Mesendoderm (in vitro differentiated cells): ENCODE results near the gene PER2.

Experiments used
- DNase-seq: peaks from one replicate; pipeline ENCODE4 v3.0.0; 2013
- H2AK5ac ChIP-seq: 2 replicates; pipeline ENCODE4 v1.6.1; 2013; ENCODE audit warnings: low read length, inconsistent platforms
- H2BK120ac ChIP-seq: 2 replicates; pipeline ENCODE4 v1.6.1; 2013; ENCODE audit warnings: low read depth, mild to moderate bottlenecking, low read length, moderate library complexity, mixed read lengths
- H2BK15ac ChIP-seq: replicated peaks from 2 replicates; pipeline ENCODE4 v1.6.1; 2013; ENCODE audit warnings: low read depth, mild to moderate bottlenecking, moderate library complexity
- H2BK5ac ChIP-seq: 2 replicates; pipeline ENCODE4 v1.6.1; 2013; ENCODE audit warnings: low read length, inconsistent platforms
- H3K18ac ChIP-seq: 2 replicates; pipeline ENCODE4 v1.6.1; 2013; ENCODE audit warnings: mild to moderate bottlenecking, low read length, mixed read lengths
- H3K23ac ChIP-seq: one replicate; pipeline ENCODE4 v1.6.1; 2013; ENCODE audit warnings: low read length
- H3K27ac ChIP-seq: 2 replicates; pipeline ENCODE4 v1.5.1; 2013; ENCODE audit warnings: low read depth, mild to moderate bottlenecking, inconsistent platforms, low read length, moderate library complexity
- H3K27me3 ChIP-seq: 2 replicates; pipeline ENCODE4 v1.6.1; 2013; ENCODE audit warnings: low read length, control low read depth, mild to moderate bottlenecking, inconsistent platforms; ENCODE audit not compliant: insufficient read depth, poor library complexity
- H3K36me3 ChIP-seq: 2 replicates; pipeline ENCODE4 v1.6.1; 2013; ENCODE audit warnings: low read length, inconsistent platforms; ENCODE audit not compliant: control insufficient read depth, insufficient read depth
- H3K4ac ChIP-seq: one replicate; pipeline ENCODE4 v1.6.1; 2013; ENCODE audit warnings: low read depth, mild to moderate bottlenecking, low read length, moderate library complexity
- H3K4me1 ChIP-seq: 2 replicates; pipeline ENCODE4 v1.6.1; 2013; ENCODE audit warnings: low read depth, low read length, inconsistent platforms; ENCODE audit not compliant: control insufficient read depth
- H3K4me2 ChIP-seq: 2 replicates; pipeline ENCODE4 v1.6.1; 2013; ENCODE audit warnings: low read length
- H3K4me3 ChIP-seq: 2 replicates; pipeline ENCODE4 v1.5.1; 2013; ENCODE audit warnings: mild to moderate bottlenecking, low read length
- H3K56ac ChIP-seq: one replicate; pipeline ENCODE4 v1.6.1; 2013; ENCODE audit warnings: low read length
- H3K79me1 ChIP-seq: 2 replicates; pipeline ENCODE4 v1.6.1; 2013; ENCODE audit warnings: low read length, inconsistent platforms
- H3K79me2 ChIP-seq: 2 replicates; pipeline ENCODE4 v1.6.1; 2013; ENCODE audit warnings: mild to moderate bottlenecking, low read length; ENCODE audit not compliant: control insufficient read depth, insufficient read depth
- H3K9ac ChIP-seq: 2 replicates; pipeline ENCODE4 v1.6.1; 2013; ENCODE audit warnings: low read length, inconsistent platforms
- H4K5ac ChIP-seq: one replicate; pipeline ENCODE4 v1.6.1; 2013; ENCODE audit warnings: low read length
- H4K8ac ChIP-seq: one replicate; pipeline ENCODE4 v1.6.1; 2013; ENCODE audit warnings: low read depth, mild to moderate bottlenecking, control low read depth, low read length, moderate library complexity
- WGBS: extraction: QIAGEN DNeasy Blood & Tissue Kit; methylation state at CpG from one replicate; pipeline ENCODE4 v1.1.7; 2013; ENCODE audit warnings: low lambda C conversion rate, missing lambda C conversion rate; ENCODE audit not compliant: insufficient coverage; ENCODE audit errors: extremely low coverage; 5-methylcytosine and 5-hydroxymethylcytosine counted together

Gene PER2

GRCh38 chr2:238243496-238244076, 44.8 kb downstream of the PER2 start:
- no peak overlapping the region for H3K9ac ChIP-seq
- H3K27ac ChIP-seq: no peak overlapping the region
- no peaks in the 10 kb centered on the region for H3K4me1 ChIP-seq
- H4K5ac ChIP-seq: no peak overlapping the region
- no peaks in the 10 kb centered on the region for H3K79me2 ChIP-seq
- DNase-seq: peak; percentile 53
- no peak overlapping the region for H2BK120ac ChIP-seq
- H2BK5ac ChIP-seq: no peak overlapping the region
- H3K4ac ChIP-seq: no peak overlapping the region
- no peak overlapping the region for H4K8ac ChIP-seq
- no peaks in the 10 kb centered on the region for H3K36me3 ChIP-seq
- no CpG with 5 or more reads among the region's 10 CpGs for WGBS
- H3K79me1 ChIP-seq: no peaks in the 10 kb centered on the region
- H3K18ac ChIP-seq: no peak overlapping the region
- no peak overlapping the region for H3K23ac ChIP-seq
- peak overlapping the region; percentile 42 for H3K56ac ChIP-seq
- peaks cover 4% of the 10 kb centered on the region for H3K27me3 ChIP-seq
- no peak overlapping the region for H2BK15ac ChIP-seq
- no peak overlapping the region for H2AK5ac ChIP-seq
- H3K4me3 ChIP-seq: no peak overlapping the region
- no peak overlapping the region for H3K4me2 ChIP-seq

- Histone ChIP-seq H2AK5ac (no peak overlapping the region), H3K23ac (no peak overlapping the region), H4K5ac (no peak overlapping the region), H3K9ac (no peak overlapping the region), H3K79me1 (no peaks in the 10 kb centered on the region), H3K4me3 (no peak overlapping the region), H3K56ac (no peak overlapping the region), H3K36me3 (no peaks in the 10 kb centered on the region), H4K8ac (no peak overlapping the region), H3K27me3 (peaks cover 5% of the 10 kb centered on the region), H2BK120ac (no peak overlapping the region), H3K79me2 (no peaks in the 10 kb centered on the region), H3K18ac (no peak overlapping the region), H3K4me2 (no peak overlapping the region), H3K4ac (no peak overlapping the region), H3K27ac (no peak overlapping the region), H3K4me1 (no peaks in the 10 kb centered on the region), H2BK5ac (no peak overlapping the region), H2BK15ac (no peak overlapping the region)
- DNase-seq: peak; percentile 36
- no CpG with 5 or more reads among the region's 7 CpGs for WGBS
Observed at GRCh38 chr2:238242731-238243495, 45.5 kb downstream of the PER2 start.

- no peaks in the 10 kb centered on the region for H3K36me3 ChIP-seq
- H2BK5ac ChIP-seq: no peak overlapping the region
- H4K5ac ChIP-seq: no peak overlapping the region
- DNase-seq: no peak
- H2AK5ac ChIP-seq: no peak overlapping the region
- no CpG with 5 or more reads among the region's 2 CpGs for WGBS
- H3K18ac ChIP-seq: no peak overlapping the region
- no peak overlapping the region for H3K56ac ChIP-seq
- H3K4me1 ChIP-seq: no peaks in the 10 kb centered on the region
- H3K27ac ChIP-seq: no peak overlapping the region
- peaks cover 5% of the 10 kb centered on the region for H3K27me3 ChIP-seq
- H4K8ac ChIP-seq: no peak overlapping the region
- H3K4ac ChIP-seq: no peak overlapping the region
- no peak overlapping the region for H2BK120ac ChIP-seq
- H3K9ac ChIP-seq: no peak overlapping the region
- no peaks in the 10 kb centered on the region for H3K79me1 ChIP-seq
- H3K79me2 ChIP-seq: no peaks in the 10 kb centered on the region
- no peak overlapping the region for H3K4me3 ChIP-seq
- no peak overlapping the region for H3K23ac ChIP-seq
- no peak overlapping the region for H2BK15ac ChIP-seq
- H3K4me2 ChIP-seq: no peak overlapping the region
Observed at GRCh38 chr2:238241970-238242369, 46.4 kb downstream of the PER2 start.

- no peak overlapping the region for H3K4ac ChIP-seq
- H3K23ac ChIP-seq: no peak overlapping the region
- no peak overlapping the region for H2BK5ac ChIP-seq
- H3K4me1 ChIP-seq: no peaks in the 10 kb centered on the region
- H4K5ac ChIP-seq: no peak overlapping the region
- H3K4me3 ChIP-seq: no peak overlapping the region
- H2AK5ac ChIP-seq: no peak overlapping the region
- peak; percentile 91 for DNase-seq
- peak overlapping the region; percentile 32 for H3K9ac ChIP-seq
- no peaks in the 10 kb centered on the region for H3K79me1 ChIP-seq
- H3K79me2 ChIP-seq: no peaks in the 10 kb centered on the region
- peaks cover 7% of the 10 kb centered on the region for H3K27me3 ChIP-seq
- H4K8ac ChIP-seq: no peak overlapping the region
- peak overlapping the region; percentile 31 for H3K4me2 ChIP-seq
- H2BK120ac ChIP-seq: no peak overlapping the region
- H3K27ac ChIP-seq: peak overlapping the region; percentile 34
- H2BK15ac ChIP-seq: no peak overlapping the region
- peak overlapping the region; percentile 44 for H3K18ac ChIP-seq
- WGBS: no CpG with 5 or more reads among the region's 71 CpGs
- H3K36me3 ChIP-seq: no peaks in the 10 kb centered on the region
- peak overlapping the region; percentile 84 for H3K56ac ChIP-seq
Observed at GRCh38 chr2:238240757-238241711, 47.4 kb downstream of the PER2 start.

- Histone ChIP-seq H3K27me3 (peaks cover 7% of the 10 kb centered on the region), H4K5ac (no peak within 1 kb of the TSS), H3K27ac (peak within 1 kb of the TSS; percentile 96), H3K4me1 (no peaks in the 10 kb centered on the region), H3K18ac (peak within 1 kb of the TSS; percentile 81), H3K4ac (no peak within 1 kb of the TSS), H2BK15ac (no peak within 1 kb of the TSS), H2BK5ac (peak within 1 kb of the TSS; percentile 30), H3K9ac (peak within 1 kb of the TSS; percentile 91), H3K79me1 (no peaks in the 10 kb centered on the region), H3K56ac (peak within 1 kb of the TSS; percentile 93), H2BK120ac (peak within 1 kb of the TSS; percentile 7), H3K4me2 (peak within 1 kb of the TSS; percentile 75), H3K36me3 (no peaks in the 10 kb centered on the region), H2AK5ac (no peak within 1 kb of the TSS), H3K4me3 (peak within 1 kb of the TSS; percentile 69), H3K23ac (peak within 1 kb of the TSS; percentile 66), H4K8ac (no peak within 1 kb of the TSS), H3K79me2 (no peaks in the 10 kb centered on the region)
- DNase-seq: peak; percentile 97
- WGBS: no CpG with 5 or more reads among the region's 105 CpGs
Observed at GRCh38 chr2:238239863-238240756, 48.3 kb downstream of the PER2 start, which contains the start of gene HES6. Gene HES6 (minus strand): TSS chr2:238240038. CDS start chr2:238239905, 133 bp downstream.
